Kidney (tissue), 14 donors: ENCODE results near the gene C16orf95. TPM values are rescaled to one million over a fixed set of nuclear protein-coding genes. Genes with fewer than 3 reads are reported as not detected.

Source experiments
- DNase-seq, 5 donors: peaks; one replicate each; pipeline ENCODE4 v3.0.0-alpha.2; 2013 to 2020
- FAIRE-seq: peaks from 2 replicates; lab custom pipeline; 2012; peaks lifted over from hg19 to GRCh38; lab: Jason Lieb, UNC
- H3K27ac ChIP-seq, 2 donors: one replicate each; pipeline ENCODE4 v1.7.0; 2013; ENCODE audit warnings: low read depth in 2 of 2, low read length in 2 of 2, inconsistent platforms in 1 of 2
- H3K27me3 ChIP-seq: one replicate; pipeline ENCODE4 v1.7.1; 2013; ENCODE audit warnings: low read length, inconsistent platforms; ENCODE audit not compliant: control insufficient read depth, insufficient read depth
- H3K36me3 ChIP-seq, 3 donors: one replicate each; pipeline versions ENCODE4 v1.7.0 to v1.7.1; 2013; ENCODE audit warnings: low read length in 3 of 3, control low read depth in 1 of 3, inconsistent platforms in 1 of 3; ENCODE audit not compliant: insufficient read depth in 3 of 3, control insufficient read depth in 2 of 3
- H3K4me1 ChIP-seq, 3 donors: one replicate each; pipeline versions ENCODE4 v1.7.0 to v1.7.1; 2013; ENCODE audit warnings: low read length in 3 of 3, inconsistent platforms in 1 of 3, low read depth in 1 of 3; ENCODE audit not compliant: control insufficient read depth in 2 of 3, insufficient read depth in 2 of 3
- H3K4me3 ChIP-seq, 3 donors: one replicate each; pipeline versions ENCODE4 v1.7.0 to v1.8.1; 2013; ENCODE audit warnings: low read length in 3 of 3, control low read depth in 1 of 3, inconsistent platforms in 1 of 3
- H3K9ac ChIP-seq, 3 donors: one replicate each; pipeline versions ENCODE4 v1.7.0 to v1.7.1; 2013; ENCODE audit warnings: low read length in 3 of 3, control low read depth in 1 of 3, inconsistent platforms in 1 of 3
- H3K9me3 ChIP-seq, 3 donors: one replicate each; pipeline versions ENCODE4 v1.7.0 to v1.7.1; 2013; ENCODE audit warnings: low read length in 3 of 3, control low read depth in 1 of 3, inconsistent platforms in 1 of 3; ENCODE audit not compliant: control insufficient read depth in 2 of 3, insufficient read depth in 1 of 3
- intact Hi-C: fragments of 100-400 bp; cut with DNase I; formaldehyde crosslinking; loops from one replicate; pipeline ENCODE4 v1.11.1; 2022
- polyA plus RNA-seq: library from polyadenylated mRNA; stranded (reverse); fragments of 350-450 nt; fragmentation: Illumina TruSeq; extraction: RNeasy Lipid Tissue Mini Kit (QIAGEN cat#74804); gene quantifications from one replicate; pipeline ENCODE4 v1.2.3, GENCODE V29; 2014; ENCODE audit warnings: low read depth, low replicate concordance; ENCODE audit not compliant: insufficient read depth
- total RNA-seq: library from RNA; stranded (reverse); fragmentation: NEBNext Ultra II Directional; extraction: Animal tissue kit (Norgen Biotek cat#: 25700); gene quantifications from one replicate; pipeline ENCODE4 v1.2.1, GENCODE V29; 2021
- TF ChIP-seq, protein P1 (sequence below): IDR thresholded peaks from 3 replicates; pipeline ENCODE4 v1.5.1; 2012; ENCODE audit warnings: mild to moderate bottlenecking, moderate library complexity, borderline replicate concordance; ENCODE audit not compliant: insufficient read depth; ENCODE audit errors: extremely low read depth
- donor health status: control.
- donor health status: control.
- donor health status: control.
- donor health status: control.
- donor health status: control.
- donor health status: DM: yes; HTN: yes; CAD: no.
- donor health status: Normal renal cell carcinoma (clear cell type).

C16orf95 gene
- total and polyA plus RNA-seq, 2 donors from 2014 or later, result 2.5 to 11.5 TPM

- H3K27me3 ChIP-seq, result no peaks in the 10 kb centered on the region
- H3K4me3 ChIP-seq, result no peak overlapping the region
- no peak for DNase-seq
- H3K27ac ChIP-seq, result no peak overlapping the region
- H3K4me1 ChIP-seq, result no peaks in the 10 kb centered on the region
- peaks cover 0 to 5% (median 0%) of the 10 kb centered on the region in 3 donors for H3K9me3 ChIP-seq
- H3K36me3 ChIP-seq, result no peaks in the 10 kb centered on the region
- intact Hi-C loops, result no loop called here
- TF ChIP-seq, protein P1, sequence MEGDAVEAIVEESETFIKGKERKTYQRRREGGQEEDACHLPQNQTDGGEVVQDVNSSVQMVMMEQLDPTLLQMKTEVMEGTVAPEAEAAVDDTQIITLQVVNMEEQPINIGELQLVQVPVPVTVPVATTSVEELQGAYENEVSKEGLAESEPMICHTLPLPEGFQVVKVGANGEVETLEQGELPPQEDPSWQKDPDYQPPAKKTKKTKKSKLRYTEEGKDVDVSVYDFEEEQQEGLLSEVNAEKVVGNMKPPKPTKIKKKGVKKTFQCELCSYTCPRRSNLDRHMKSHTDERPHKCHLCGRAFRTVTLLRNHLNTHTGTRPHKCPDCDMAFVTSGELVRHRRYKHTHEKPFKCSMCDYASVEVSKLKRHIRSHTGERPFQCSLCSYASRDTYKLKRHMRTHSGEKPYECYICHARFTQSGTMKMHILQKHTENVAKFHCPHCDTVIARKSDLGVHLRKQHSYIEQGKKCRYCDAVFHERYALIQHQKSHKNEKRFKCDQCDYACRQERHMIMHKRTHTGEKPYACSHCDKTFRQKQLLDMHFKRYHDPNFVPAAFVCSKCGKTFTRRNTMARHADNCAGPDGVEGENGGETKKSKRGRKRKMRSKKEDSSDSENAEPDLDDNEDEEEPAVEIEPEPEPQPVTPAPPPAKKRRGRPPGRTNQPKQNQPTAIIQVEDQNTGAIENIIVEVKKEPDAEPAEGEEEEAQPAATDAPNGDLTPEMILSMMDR, result no peak
- FAIRE-seq, result no peak
- H3K9ac ChIP-seq, result no peak overlapping the region
These were observed 7.3 kb downstream of the C16orf95 start for GRCh38 chr16:87309620-87310525.

DNA sequence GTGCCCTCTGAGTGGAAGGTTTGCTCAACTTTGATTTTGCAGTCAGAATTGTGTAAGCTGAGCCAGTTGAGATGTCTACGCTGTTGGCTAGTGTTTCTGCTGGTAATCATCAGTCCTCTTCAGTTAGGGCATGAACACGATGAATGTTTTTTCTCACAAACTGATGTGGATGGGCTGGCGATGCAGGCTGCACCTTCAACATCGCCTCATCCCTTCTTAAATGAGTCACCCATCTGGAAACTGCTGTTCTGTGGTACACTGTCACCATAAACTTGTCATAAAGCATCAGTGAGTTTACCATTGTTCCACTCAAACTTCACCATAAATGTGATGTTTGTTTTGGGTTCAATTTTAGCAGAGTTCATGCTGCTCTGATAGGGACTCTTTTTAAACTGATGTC is 8.4 kb downstream of the C16orf95 start:
- H3K4me3 ChIP-seq, result no peak overlapping the region
- no peak overlapping the region for H3K9ac ChIP-seq
- no peak for DNase-seq
- no peaks in the 10 kb centered on the region for H3K36me3 ChIP-seq
- no peak for FAIRE-seq
- TF ChIP-seq, protein P1, result no peak
- intact Hi-C loops, result no loop called here
- H3K27ac ChIP-seq, result no peak overlapping the region
- peaks cover 0 to 5% (median 0%) of the 10 kb centered on the region in 3 donors for H3K9me3 ChIP-seq
- H3K4me1 ChIP-seq, result no peaks in the 10 kb centered on the region
- no peaks in the 10 kb centered on the region for H3K27me3 ChIP-seq

DNA sequence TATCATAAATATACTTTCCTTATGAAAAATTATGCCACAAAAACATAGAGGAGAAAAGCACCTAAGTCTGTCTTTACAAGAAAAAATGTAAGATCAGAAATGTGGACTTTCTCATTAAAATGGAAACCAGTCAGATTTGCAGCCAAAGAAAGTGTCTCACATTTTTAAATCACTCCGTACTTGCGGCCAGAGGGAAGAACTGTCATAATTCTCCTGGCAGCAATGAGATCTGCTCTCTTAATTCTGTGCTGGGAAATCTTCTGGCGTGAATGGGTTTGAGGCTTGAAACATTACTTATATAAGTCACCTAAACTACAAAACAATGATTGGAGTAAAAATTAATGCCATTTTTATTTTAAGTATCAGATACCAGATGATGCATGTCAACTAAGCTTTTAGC is 10.7 kb downstream of the C16orf95 start:
- TF ChIP-seq, protein P1, result no peak
- Histone ChIP-seq H3K9me3 (peaks cover 0 to 5% (median 0%) of the 10 kb centered on the region in 3 donors), H3K4me3 (no peak overlapping the region), H3K27me3 (no peaks in the 10 kb centered on the region), H3K27ac (no peak overlapping the region), H3K9ac (no peak overlapping the region), H3K4me1 (no peaks in the 10 kb centered on the region), H3K36me3 (no peaks in the 10 kb centered on the region)
- intact Hi-C loops, result no loop called here
- FAIRE-seq (no peak), DNase-seq (no peak)
